T47D (cell line): ENCODE measurements around the gene RXRA.

ENCODE experiments used
- DNase-seq, 2 experiments: peaks; one replicate each; pipeline versions ENCODE4 v3.0.0 to v3.0.0-alpha.2; 2011 to 2012; ENCODE audit warnings: low read depth in 1 of 2, low spot score in 1 of 2
- JUND ChIP-seq: IDR thresholded peaks from 2 replicates; pipeline ENCODE4 v1.6.1; 2012; ENCODE audit warnings: low read depth
- in situ Hi-C: cut with HindIII; loops from 2 replicates; pipeline ENCODE4 v1.10.0; 2016; ENCODE audit warnings: low sequenced_read_pairs, low pct_unique_long_range_greater_than_20kb

The RXRA gene

DNA sequence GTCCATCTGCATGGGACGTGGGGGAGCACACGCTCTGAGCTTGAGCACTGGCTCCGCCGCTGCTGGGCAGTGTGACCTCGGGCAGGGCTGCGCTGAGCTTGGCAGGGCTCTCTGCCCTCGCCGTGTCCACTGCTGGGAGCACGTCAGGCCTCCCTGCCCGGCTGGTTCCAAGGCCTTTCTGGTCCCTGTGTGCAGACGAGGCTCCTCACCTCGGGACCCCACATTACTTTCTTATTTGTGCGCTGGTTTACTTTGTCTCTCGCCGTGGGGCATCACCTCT, 43.9 kb downstream of the RXRA start:
- TF ChIP-seq JUND = no peak
- DNase-seq = peak in 1 of 2 experiments; percentile 44

DNA sequence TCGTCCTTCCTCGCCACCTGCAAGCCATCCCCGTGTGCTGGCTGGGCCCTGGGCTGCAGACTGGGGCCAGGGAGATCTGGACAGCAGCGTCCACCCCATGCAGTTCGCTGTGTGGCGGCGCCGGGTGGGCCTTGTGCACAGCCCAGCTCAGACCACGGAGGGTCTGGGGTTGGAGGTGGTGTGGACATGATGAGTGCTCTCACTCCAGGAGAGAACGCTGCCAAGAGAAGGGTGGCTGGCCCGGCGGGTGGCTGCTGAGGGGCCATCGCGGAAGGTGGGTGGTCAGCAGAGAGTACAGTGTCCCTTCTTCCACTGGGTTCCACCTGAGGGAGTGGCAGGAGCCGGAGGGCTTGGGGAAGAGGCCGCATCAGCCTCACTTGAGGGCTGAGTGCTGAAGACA, 44.4 kb downstream of the RXRA start:
- TF ChIP-seq JUND = no peak
- in situ Hi-C loops = no loop called here
- no peak for DNase-seq

More for the DNA sequence above, 43.9 kb downstream of the RXRA start:
- in situ Hi-C loops = no loop called here

DNA sequence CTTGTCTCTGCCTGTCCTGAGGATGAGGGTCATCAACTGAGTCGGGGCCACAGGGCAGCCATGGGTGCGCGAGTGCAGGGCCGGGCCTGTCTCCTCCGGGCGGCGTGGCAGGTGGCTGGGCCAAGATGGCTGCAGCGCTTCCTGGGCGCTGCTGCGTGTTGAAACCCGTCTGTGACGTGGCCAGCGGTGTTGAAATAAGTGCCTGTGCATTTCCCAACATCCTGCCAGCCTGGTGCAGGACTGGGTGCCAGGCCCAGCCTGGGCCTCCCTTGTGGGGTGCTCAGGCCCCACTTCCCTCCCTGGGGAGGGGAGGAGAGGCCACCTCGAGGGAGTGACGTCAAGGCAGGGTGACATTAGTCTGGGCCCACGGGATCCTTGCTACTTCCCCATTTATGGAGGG, 45.5 kb downstream of the RXRA start:
- in situ Hi-C loops = no loop called here
- no peak for DNase-seq
- TF ChIP-seq JUND = no peak

DNA sequence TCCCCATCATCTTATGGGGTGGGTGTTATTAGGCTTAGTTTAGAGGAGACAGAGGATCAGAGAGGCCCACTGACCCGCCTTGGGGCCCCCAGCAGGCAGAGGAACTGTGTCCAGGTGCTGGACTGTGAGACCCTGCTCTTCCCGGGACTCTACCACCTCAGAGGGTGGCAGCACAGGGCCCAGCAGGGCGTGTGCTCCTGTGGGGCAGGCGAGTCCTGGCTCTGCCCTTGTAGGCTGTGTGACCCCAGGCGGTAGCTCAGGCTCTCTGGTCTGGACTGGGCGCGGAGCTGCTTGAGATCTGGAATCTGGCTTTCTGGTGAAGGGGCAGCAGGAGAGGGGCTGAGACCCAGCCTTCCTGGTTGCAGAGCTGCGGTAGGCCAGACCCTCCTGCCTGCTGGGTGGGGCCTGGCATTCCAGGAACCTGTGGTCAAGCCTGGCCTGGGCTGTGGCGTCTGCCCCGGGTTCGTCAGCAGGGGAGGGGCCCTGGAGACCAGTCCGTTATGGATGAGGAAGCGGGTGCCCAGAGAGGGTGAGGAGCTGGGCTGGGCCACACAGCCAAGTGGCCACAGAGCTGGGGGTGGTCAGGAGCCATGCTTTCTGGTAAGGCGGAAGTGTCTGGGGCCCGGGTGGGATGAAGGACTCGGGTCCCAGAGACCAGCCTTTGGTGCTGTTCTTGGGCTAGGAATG, 46.5 kb downstream of the RXRA start:
- in situ Hi-C loops = no loop called here
- no peak for DNase-seq
- no peak for TF ChIP-seq JUND

DNA sequence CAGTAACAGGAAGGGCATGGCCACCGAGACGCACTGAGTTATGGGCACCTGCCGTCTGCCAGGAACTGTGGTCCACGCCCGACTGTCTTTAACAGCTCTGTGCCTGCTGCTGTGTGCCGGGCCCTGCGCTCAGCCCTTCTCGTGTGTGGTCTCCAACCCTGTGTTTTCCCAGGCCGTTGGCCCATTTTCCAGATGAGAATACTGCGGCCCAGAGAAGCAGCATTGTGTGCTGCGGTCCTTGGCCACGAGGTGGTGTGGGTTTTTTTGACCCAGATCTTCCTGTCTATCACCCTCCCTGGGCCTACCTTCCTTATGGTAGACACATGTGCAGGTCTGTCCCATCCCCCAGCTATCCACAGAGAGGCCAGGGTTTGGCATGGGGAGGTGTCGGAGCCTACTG, 47.0 kb downstream of the RXRA start:
- no peak for TF ChIP-seq JUND
- no peak for DNase-seq
- in situ Hi-C loops = no loop called here

DNA sequence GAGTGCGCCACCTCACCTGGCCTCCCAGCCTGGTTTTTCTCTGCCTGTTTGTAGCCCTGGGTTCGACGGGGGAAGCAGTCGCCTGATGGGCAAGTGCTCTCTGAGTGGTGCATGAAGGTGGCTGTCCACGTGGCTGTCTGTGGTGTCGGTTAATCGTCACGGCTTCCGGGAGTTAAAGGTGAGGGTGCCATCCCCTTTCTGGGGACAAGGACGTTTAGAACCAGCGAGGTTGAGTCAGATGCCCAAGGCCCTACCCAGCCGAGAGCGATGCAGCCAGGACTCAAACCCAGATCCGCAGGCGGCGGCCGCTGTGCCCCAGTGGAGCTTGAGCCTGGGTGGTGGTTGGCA, 47.7 kb downstream of the RXRA start:
- in situ Hi-C loops = no loop called here
- no peak for DNase-seq
- no peak for TF ChIP-seq JUND

DNA sequence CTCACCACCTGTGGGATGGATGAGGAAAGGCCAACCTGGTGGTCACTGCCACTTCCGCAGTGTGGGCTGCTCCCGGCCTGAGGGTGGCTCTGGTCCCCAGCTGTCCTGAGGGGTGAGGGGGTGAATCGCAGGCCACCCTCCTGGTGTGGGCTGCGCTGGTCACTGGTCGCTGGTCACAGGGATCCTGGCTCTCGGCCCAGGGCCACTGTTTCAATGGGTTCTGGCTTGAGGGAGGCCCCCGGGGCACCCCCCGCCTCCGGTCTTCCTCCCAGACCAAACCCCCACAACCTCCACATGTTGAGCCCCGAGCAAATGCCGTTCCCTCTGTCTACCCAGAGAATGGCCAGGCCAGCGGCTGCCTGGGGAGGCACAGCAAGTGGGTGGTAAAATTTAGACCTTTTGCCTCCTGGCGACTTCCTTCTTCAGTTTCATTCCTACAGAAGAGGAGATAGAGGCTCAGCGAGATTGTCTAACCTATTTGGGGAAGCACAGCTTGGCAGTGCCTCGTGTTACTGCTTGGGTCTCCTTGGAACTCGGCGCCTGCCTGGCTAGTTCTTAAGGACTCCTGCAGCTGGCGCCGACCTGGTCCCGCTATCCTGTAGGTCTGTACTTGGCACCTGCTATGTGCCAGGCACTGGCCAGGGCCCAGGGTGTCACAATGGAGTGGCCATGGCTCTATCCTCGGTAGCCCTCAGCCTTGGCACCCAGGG, 48.2 kb downstream of the RXRA start:
- DNase-seq = peak in 1 of 2 experiments; percentile 53
- TF ChIP-seq JUND = no peak
- in situ Hi-C loops = no loop called here

DNA sequence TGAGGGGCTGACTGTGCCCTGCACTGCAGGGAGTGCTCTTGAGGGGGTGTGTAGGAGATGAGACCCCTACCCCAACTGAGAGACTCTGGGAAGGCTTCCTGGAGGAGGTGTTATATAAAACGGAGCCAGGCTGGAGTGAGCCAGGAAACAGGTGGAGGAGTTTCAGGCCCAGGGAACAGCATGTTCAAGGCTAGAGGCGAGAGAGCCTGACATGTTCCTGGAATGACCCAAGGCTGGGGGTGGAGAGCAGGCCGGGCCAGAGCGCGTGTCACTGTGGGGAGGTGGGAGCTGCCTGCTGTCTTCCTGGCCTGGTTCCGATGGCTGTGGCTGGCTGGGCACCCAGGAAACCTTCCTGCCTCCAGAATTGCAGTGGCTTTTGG, 48.7 kb downstream of the RXRA start:
- peak in 1 of 2 experiments; percentile 53 for DNase-seq
- in situ Hi-C loops = no loop called here
- no peak for TF ChIP-seq JUND

DNA sequence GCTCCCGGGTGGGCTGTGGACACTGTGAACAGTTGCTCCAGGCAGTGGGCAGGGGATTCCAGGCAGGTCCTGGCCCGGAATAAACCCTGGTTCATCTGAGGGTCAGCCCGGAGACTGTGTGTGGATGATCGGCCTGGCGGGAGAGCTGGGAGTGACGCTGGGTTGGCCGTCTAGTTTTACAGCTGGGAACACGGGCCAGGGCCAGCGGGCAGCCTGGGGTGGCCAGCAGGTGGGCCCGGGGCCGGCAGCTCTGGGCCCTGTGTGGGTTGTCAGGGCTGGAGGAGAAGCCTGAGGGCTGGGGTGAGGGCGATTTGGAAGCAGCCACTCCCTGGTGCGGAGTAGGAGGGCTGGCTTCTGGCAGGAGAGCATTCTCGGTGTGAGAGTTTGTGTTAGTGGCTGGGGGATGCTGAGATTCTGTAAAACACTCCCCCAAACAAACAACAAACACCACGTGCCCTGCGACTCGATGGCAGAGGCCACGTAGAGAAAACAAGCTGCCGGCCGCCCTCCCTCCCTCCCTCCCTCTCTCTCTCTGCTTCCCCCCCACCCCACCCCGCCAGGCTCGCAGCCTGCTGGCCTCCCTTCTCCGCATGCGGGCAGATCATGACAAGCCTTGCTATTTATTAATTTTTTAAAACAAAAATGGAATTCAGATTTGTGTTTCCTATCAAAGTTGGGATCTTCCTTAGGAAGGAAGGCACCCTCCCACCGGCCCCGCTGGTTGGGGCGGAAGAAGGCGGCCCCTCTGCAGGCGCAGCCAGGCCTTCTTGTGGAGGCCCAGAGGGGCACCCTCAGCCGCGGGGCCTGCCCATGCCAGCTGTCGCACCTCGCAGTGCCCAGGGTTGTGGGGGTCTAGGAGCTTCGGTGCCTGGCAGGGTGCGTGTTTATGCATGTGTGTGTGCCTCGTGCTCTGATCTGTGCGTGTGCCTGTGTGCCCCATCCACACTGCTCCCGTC, 49.5 kb downstream of the RXRA start:
- DNase-seq = peak in 1 of 2 experiments; percentile 57
- no peak for TF ChIP-seq JUND
- in situ Hi-C loops = no loop called here

DNA sequence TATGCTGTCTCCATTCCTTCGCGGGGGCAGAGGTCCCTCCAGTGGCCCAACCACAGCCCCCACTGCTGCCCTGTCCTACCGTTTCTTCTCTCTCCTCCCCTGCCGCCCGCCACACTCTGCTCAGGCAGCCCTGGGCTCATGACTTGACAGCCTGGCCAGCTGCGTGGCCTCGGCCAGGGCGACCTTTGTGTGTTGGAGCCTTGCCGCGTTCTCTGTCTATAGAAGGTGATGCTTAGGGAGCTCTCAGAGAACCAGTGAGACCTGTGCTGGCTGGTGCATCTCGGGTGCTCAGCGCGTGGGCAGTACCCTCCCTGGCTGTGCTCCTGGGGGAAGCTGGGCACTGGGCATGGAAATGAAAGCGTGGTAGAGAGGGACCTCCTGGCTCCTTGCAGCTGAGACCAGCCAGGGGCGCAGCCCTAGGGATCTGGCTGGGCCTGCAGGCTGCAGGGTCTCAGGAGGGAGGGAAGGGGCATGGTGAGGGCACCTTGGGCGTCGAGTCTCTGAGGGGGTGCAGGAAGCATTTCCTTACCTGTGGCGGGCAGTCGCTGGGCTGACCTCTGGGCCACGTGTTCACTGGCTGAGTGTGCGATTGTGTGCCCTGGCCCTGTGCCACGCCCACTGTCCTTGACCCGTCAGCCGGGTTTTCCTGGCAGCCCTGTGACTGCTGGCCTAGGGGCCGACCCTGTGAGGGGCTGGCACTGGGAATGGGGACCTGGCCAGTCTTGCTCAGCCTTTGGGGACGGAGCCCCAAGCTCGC, 50.3 kb downstream of the RXRA start:
- DNase-seq = peak in 1 of 2 experiments; percentile 61
- no peak for TF ChIP-seq JUND
- in situ Hi-C loops = no loop called here

DNA sequence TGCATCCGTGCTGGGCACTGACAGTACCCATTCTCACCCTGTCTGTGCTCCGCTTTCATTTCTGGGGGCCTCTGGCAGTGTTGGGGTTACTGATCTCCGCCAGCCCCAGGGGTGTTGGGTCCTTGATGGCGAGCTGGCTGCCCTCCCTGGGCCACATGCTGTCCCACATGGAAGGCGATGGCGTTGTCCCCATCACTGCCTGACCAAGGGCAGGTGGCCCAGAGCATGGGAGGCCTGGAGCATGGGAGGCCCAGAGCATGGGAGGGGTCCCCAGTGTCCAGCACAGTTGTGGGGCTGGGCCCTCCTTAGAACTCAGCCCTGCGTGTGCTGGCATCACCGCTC, 50.9 kb downstream of the RXRA start:
- no peak for TF ChIP-seq JUND
- no peak for DNase-seq
- in situ Hi-C loops = no loop called here

DNA sequence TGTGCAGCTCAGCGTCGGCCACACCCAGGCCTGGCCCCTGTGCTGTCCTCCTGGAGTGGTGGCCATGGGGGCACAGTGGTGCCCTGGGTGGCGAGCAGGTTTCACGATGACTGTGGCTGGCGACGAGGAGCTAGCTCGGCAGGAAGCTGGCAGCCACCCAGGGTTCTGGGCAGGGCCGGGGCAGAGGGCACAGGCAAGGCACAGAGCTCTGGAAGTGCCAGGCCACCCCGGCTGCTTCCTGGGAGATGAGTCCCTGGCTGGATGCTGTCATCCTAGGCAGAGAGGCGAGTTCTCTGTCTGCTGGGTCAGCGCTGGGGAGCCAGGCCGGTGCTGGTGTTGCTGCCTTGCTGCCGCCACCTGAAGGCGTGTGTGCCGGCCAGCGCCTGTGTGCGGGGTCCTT, 51.7 kb downstream of the RXRA start:
- peak; percentile 83 to 84 for DNase-seq
- no peak for TF ChIP-seq JUND
- in situ Hi-C loops = no loop called here

DNA sequence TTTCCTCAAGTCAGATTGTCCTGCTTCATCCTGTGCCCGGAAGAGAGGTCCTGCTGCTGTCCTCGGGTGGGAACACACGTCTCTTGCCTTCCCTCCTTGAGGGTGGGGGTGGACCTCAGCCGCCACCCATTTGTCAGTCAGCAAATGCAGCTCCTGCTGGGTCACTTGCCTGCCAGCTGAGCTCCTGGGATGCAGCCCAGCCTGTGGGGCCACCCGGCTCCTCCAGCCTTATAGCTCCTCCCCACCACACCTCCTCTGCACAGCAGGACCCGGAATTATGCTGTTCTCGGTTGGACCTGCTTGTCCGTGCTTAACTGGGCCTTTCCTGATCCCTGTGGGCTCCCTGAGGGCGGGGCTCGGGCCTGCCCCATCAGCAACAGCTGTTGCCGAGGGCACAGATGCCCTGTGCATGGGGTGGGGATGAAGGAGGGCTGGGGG, 52.7 kb downstream of the RXRA start:
- no peak for TF ChIP-seq JUND
- in situ Hi-C loops = no loop called here
- DNase-seq = peak; percentile 93 to 99
